Measurements from ENCODE around the gene SEC14L5. TPM values are rescaled to one million over a fixed set of nuclear protein-coding genes. Genes with fewer than 3 reads are reported as not detected.

The SEC14L5 gene
- total and polyA plus RNA-seq, 2 experiments from 2014 or later, result 2.6 to 5.9 TPM

GRCh38 chr16:4933433-4933832 is 24.7 kb upstream of the SEC14L5 start:
- H3K4me1 ChIP-seq (ENCODE audit: insufficient read depth), result peaks cover 7% of the 10 kb centered on the region; the same call in 1 of the 2 replicates
- H3K4me1 Mint-ChIP-seq, result peaks cover 6% of the 10 kb centered on the region
- peaks cover 6% of the 10 kb centered on the region for H3K36me3 Mint-ChIP-seq (ENCODE audit: low read depth)
- H2AFZ ChIP-seq, result no peak overlapping the region
- H3K4me3 Mint-ChIP-seq, result no peak overlapping the region
- no peak overlapping the region for H3K27ac ChIP-seq (ENCODE audit: low read depth)
- no peaks in the 10 kb centered on the region; the same call in 2 of the 3 replicates for H3K9me3 Mint-ChIP-seq
- H3K36me3 ChIP-seq (ENCODE audit: insufficient read depth), result no peaks in the 10 kb centered on the region; the same call in 1 of the 2 replicates
- H4K20me1 ChIP-seq (replicated peaks; ENCODE audit: insufficient read depth), result no peaks in the 10 kb centered on the region; the same call in 1 of the 2 replicates
- H3K27me3 Mint-ChIP-seq (ENCODE audit: insufficient read depth, low read depth, poor library complexity), result peaks cover 13% of the 10 kb centered on the region
- no peak overlapping the region for H3K4me2 ChIP-seq
- H3K27ac Mint-ChIP-seq, result no peak overlapping the region
- no peak for ATAC-seq
- H3K4me3 ChIP-seq, result no peak overlapping the region
- no peak for DNase-seq (ENCODE audit: low spot score)
- H3F3A ChIP-seq (replicated peaks; ENCODE audit: low read depth), result peaks cover 8% of the 10 kb centered on the region; the same call in 1 of the 2 replicates
- H3K9me2 ChIP-seq (ENCODE audit: insufficient read depth), result no peaks in the 10 kb centered on the region
- no peaks in the 10 kb centered on the region for H3K27me3 ChIP-seq (ENCODE audit: insufficient read depth)
- TF ChIP-seq REST (IDR thresholded peaks at IDR 0.05; ENCODE audit: unreplicated experiment), result no peak
- no peak for TF ChIP-seq NANOG (IDR thresholded peaks at IDR 0.05; ENCODE audit: borderline replicate concordance)
- TF ChIP-seq ZNF462 (CRISPR knock-in tag; IDR thresholded peaks at IDR 0.05), result no peak
- no peak for TF ChIP-seq POLR2AphosphoS5 (IDR thresholded peaks at IDR 0.05; ENCODE audit: low read depth)
- no peak for TF ChIP-seq ZNF331 (CRISPR knock-in tag; IDR thresholded peaks at IDR 0.05; ENCODE audit: low read depth)
- TF ChIP-seq EZH2 (IDR thresholded peaks at IDR 0.05; ENCODE audit: low read depth, unreplicated experiment), result no peak
- TF ChIP-seq STAT1 (IDR thresholded peaks at IDR 0.05; ENCODE audit: unreplicated experiment), result no peak
- 0 out of 2 replicates have a peak, but pooled peaks cover 3% of the 10 kb centered on the region for H3K79me2 ChIP-seq (replicated peaks; ENCODE audit: insufficient read depth)
